ENCODE measurements around the gene FNBP1.

DNA sequence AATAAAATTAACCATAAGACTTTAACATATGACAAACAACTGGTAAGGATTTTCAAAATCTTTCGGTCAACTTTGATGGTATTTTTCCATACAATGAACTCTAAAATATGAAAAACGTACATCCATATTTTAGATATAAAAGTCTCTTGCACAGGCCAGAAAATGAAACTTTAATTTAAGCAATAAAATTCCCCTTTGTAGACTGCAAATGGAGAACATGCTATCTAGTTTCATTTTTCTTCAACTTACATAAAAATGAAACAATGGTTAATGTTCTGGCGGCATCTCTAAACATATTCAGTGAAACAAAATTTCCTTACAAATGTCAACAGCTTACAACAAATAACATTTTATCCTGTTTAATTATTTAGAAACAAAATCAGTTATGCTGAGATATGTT, 123.7 kb downstream of the FNBP1 start:
- TF ChIP-seq, protein P1, sequence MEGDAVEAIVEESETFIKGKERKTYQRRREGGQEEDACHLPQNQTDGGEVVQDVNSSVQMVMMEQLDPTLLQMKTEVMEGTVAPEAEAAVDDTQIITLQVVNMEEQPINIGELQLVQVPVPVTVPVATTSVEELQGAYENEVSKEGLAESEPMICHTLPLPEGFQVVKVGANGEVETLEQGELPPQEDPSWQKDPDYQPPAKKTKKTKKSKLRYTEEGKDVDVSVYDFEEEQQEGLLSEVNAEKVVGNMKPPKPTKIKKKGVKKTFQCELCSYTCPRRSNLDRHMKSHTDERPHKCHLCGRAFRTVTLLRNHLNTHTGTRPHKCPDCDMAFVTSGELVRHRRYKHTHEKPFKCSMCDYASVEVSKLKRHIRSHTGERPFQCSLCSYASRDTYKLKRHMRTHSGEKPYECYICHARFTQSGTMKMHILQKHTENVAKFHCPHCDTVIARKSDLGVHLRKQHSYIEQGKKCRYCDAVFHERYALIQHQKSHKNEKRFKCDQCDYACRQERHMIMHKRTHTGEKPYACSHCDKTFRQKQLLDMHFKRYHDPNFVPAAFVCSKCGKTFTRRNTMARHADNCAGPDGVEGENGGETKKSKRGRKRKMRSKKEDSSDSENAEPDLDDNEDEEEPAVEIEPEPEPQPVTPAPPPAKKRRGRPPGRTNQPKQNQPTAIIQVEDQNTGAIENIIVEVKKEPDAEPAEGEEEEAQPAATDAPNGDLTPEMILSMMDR (IDR thresholded peaks at IDR 0.05; ENCODE audit: low read depth, low read length), result no peak
- TF ChIP-seq, protein P2, sequence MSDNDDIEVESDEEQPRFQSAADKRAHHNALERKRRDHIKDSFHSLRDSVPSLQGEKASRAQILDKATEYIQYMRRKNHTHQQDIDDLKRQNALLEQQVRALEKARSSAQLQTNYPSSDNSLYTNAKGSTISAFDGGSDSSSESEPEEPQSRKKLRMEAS (IDR thresholded peaks at IDR 0.05; ENCODE audit: low read depth, low read length), result no peak
